Measurements from ENCODE around the gene NET1.
"Not testable (repeated sequence)": the region's sequence is repeated elsewhere in the genome, so short reads cannot be mapped to it uniquely, and the experiment has no call there.

NET1 gene

GRCh38 chr10:5399332-5399731 is 13.0 kb upstream of the NET1 start:
- DNase-seq, result no peak

GRCh38 chr10:5400468-5401240 is 11.7 kb upstream of the NET1 start:
- no peak for DNase-seq

GRCh38 chr10:5402798-5403197 is 9.6 kb upstream of the NET1 start:
- no peak for DNase-seq

GRCh38 chr10:5404208-5405041 is 7.9 kb upstream of the NET1 start, which contains the start of gene TUBAL3:
TUBAL3 (minus strand) TSS chr10:5404828; CDS start chr10:5404792, 36 bp downstream.
- DNase-seq, result no peak

- DNase-seq, result no peak
Measured at GRCh38 chr10:5406918-5407317, 5.4 kb upstream of the NET1 start.

GRCh38 chr10:5410787-5411186 is 1.6 kb upstream of the NET1 start:
- not testable (repeated sequence) for DNase-seq

GRCh38 chr10:5411941-5412276 is 448 bp upstream of the NET1 start:
- no peak for DNase-seq

- no peak for DNase-seq
Measured at GRCh38 chr10:5413012-5413938, 918 bp downstream of the NET1 start.

GRCh38 chr10:5416981-5417380 is 4.6 kb downstream of the NET1 start:
- no peak for DNase-seq

GRCh38 chr10:5418584-5418983 is 6.2 kb downstream of the NET1 start:
- no peak for DNase-seq

GRCh38 chr10:5419466-5420094 is 7.2 kb downstream of the NET1 start:
- no peak for DNase-seq

- no peak for DNase-seq
Measured at GRCh38 chr10:5423771-5424170, 11.4 kb downstream of the NET1 start.

GRCh38 chr10:5424751-5425150 is 12.4 kb downstream of the NET1 start:
- DNase-seq, result no peak

- DNase-seq, result no peak
Measured at GRCh38 chr10:5428133-5428532, 15.8 kb downstream of the NET1 start.

GRCh38 chr10:5433182-5433581 is 20.8 kb downstream of the NET1 start:
- DNase-seq, result no peak

- DNase-seq, result no peak
Measured at GRCh38 chr10:5434017-5434753, 21.8 kb downstream of the NET1 start.

- DNase-seq, result no peak
Measured at GRCh38 chr10:5435328-5435727, 23.0 kb downstream of the NET1 start.

GRCh38 chr10:5440206-5440605 is 27.8 kb downstream of the NET1 start:
- DNase-seq, result no peak

- DNase-seq, result no peak
Measured at GRCh38 chr10:5441106-5441505, 28.7 kb downstream of the NET1 start.

GRCh38 chr10:5442065-5442989 is 30.0 kb downstream of the NET1 start:
- no peak for DNase-seq

- DNase-seq, result no peak
Measured at GRCh38 chr10:5442990-5443370, 30.6 kb downstream of the NET1 start.
